NCI-H2029 (cell line): ENCODE measurements around the gene SURF2.

Source experiments
- DNase-seq: peaks from one replicate; lab custom pipeline; 2025; lab: John Stamatoyannopoulos, UW

Gene SURF2

GRCh38 chr9:133401588-133401987 is 45.2 kb downstream of the SURF2 start:
- no peak for DNase-seq

- DNase-seq = no peak
These were observed 46.3 kb downstream of the SURF2 start for GRCh38 chr9:133402689-133403088.

DNA sequence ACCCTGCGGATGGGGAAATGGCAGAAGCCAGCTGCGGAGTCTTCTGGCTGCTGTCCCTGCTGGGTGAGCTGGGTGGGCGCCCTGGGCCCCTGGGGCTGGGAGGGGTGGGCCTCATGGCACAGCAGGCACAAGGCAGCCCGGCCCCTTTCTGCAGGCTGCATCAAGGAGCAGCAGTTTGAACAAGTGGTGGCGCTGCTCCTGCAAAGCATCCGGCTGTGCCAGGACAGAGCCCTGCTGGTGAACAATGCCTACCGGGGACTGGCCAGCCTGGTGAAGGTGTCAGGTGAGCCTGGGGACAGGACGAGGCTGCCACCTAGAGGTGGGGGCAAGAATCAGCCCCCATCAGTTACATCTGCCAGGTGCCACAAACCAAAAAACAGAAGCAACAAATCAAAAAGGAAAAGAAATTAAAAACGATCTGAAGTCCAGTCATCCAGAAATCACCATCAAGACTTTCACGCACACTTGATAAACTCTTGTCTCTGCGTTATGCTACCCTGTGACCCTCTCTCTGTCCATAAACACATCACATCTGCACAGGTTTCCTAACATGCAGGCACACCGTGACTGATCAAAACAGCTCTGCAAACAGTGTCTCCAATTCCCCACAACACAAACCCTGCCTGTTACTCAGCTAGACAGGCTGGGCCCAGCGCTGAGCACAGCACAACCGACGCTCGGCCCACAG is 47.6 kb downstream of the SURF2 start:
- peak; percentile 86 for DNase-seq

GRCh38 chr9:133404454-133405002 is 48.2 kb downstream of the SURF2 start:
- DNase-seq = no peak

DNA sequence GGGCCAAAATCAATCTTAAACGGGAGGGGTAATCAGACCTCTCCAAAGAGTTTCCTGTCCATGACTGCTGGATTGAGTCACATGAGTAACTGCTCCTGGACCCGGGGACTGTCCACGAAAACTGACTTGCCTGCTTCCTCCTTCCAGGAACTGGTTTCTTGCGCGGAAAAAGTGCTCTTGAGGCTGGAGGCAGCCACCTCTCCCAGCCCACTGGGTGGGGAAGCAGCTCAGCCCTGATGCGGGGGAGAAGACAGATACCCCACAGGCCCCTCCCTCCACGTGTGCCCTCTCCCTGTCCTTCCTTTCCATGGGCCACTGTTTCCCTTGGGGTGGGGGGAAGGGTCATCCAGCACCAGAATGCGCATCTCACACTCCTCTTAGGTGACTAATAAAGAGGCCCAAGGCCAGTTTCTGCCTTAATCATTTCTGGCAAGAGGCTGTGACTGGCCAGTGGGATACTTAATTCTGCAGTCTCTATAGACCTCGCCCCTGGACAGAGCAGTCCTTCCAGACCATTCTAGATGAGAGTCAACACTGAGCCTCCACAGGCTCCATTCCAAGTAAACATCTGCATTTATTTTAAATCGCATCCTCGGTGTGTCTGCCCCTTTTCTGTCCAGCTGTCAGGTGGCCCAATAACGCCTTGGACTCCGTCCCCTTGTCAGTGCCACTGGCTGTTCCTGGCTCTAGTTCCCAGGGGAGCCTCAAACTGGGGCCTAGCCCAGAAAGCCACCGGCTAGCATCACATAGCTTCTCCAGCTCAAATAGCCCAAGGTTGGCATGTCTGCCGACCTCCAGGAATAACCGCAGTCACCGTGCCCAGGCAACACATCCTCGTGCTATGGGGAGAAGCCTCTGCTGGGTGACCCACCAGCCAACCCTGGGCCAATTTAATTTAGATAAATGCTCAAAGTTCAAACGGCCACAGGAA is 49.4 kb downstream of the SURF2 start:
- DNase-seq = no peak

DNA sequence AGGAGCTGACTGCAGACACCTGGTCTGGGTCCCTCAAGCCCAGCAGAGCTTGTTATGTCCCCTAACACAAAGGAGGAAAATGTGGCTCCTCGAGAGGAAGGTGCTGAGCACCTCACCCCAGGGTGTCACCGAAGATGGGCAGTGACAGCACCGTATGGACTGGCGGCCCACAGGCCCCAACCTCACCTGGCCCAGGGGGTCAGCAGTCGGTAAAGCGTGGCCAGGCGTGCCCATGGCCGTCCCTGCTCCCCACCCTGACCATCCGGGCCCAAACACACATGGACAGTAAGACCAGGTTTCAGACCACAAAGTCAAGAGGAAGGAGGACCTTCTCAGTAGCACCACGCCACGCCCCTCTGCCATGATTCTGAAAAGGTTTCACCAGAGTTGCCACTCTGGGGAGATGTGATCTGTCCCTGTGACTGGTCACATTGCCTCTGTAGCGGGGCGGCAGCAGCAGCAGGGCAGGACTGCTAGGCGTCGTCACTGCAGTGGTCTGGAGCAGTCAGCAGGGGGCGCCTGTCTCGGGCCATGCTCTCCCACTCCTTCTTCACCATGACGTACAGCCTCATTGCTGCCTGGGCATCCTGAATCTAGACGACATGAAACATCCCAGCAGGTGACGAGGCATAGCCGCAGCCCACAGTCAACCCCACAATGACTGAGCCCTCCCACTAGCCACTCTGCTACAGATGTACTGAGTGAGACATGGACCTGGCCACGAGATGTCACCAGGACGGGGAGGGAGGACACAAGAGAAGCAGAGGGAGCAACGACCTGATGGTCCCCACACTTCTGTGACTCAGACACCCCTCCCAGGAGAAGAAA is 50.3 kb downstream of the SURF2 start:
- peak; percentile 52 for DNase-seq

- DNase-seq = no peak
These were observed 51.7 kb downstream of the SURF2 start for GRCh38 chr9:133408042-133408441.
